Fibroblast of the conjunctiva (primary cell): ENCODE results near the gene KCNJ1.

Source experiments
- DNase-seq: peaks from one replicate; pipeline ENCODE4 v3.0.0-alpha.2; 2010; ENCODE audit warnings: low read depth

Gene KCNJ1

DNA sequence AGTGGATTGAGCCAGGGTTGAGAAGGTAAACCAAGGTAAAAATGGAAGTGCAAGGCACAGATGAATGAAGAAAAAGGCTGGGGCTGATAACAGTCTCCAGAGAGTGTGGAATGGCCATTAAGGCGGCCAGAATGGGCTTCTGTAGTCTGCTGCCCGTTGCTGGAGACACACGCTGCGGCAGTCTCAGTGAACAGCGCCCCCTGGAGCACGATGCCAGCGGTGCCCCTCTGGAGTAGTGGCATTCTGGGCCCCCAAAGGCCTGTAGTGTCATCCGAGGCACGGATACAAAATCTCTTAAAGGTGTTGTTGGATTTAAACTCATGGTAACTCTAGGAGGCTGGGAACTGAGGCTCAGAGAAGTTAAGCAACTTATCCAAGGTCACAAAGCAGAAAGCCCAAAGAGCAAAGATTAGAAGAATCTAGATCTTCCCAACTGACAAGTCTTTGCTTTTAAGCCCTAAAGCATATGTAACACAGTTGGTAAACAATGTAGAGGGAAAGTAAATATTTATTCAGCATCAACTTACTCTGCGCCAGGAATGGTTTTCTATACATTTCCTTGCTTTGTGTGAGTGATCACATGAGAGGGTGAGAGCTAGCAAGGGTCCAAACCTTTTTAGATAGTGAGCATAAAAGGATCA is 18.2 kb downstream of the KCNJ1 start:
- no peak for DNase-seq

DNA sequence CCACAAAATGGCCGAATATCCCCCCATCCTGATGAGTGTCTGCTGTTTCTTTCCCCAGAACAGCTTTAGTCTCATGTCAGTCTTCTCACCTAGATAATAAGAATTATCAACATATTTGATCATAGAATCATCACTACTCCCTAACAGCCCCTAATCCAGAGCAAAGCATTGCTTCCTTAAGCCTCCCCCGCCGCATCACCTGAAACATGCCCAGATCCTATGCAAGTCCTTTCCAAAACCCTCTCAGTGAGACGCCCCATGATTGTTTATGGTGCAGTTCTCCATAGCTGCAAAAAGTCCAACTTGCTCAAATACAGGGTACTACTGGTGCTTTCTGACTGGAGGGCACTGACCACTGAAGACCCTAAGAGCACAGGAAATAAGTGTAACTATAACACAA is 20.1 kb downstream of the KCNJ1 start:
- DNase-seq, result no peak

DNA sequence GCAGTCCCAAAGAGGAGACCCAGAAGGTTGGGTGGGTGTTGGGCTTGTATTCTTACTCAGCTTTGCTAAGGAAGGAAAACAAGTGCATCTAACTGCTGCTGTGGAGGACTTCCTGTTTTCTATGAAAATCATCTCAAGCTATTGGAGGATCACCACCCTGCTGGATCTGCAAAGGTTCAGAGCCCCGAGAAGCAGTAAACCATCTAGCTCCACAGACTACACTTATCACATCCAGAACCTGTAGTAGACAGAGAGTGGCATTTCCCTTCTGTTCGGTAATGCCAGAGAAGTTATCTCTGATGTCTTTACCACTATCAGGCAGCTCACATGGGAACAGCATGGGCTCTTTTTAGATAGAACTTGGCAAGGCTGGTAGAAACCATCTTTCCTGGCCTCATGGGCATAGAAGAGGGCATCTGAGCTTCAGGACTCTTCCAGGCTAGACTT is 21.7 kb downstream of the KCNJ1 start:
- DNase-seq, result no peak

DNA sequence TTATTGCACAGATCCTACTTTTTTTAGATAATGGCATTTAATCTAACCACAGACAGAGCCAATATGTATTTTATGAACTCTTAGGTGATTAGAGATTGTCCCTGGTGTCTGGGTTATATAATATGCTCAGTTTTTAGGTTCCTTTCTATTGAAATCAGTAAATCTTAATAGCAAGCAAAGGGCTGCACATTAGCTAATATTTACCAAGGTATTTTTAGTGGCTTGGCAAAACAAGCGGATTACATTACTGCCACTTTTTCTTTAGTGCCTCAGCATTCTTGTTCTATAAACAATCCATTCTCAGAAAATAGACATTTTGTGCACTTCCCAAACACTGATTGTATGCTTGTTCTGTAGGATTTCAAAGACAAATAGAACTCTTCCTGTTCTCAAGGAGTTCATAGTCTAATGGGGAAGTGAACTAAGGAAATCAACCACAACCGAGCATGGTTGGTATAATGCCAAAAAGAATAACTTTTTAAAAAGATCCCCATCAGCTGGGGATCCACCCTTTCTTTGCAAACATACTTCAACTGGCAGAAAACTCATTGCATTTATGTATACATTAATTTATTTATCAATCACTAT is 23.8 kb downstream of the KCNJ1 start:
- no peak for DNase-seq

DNA sequence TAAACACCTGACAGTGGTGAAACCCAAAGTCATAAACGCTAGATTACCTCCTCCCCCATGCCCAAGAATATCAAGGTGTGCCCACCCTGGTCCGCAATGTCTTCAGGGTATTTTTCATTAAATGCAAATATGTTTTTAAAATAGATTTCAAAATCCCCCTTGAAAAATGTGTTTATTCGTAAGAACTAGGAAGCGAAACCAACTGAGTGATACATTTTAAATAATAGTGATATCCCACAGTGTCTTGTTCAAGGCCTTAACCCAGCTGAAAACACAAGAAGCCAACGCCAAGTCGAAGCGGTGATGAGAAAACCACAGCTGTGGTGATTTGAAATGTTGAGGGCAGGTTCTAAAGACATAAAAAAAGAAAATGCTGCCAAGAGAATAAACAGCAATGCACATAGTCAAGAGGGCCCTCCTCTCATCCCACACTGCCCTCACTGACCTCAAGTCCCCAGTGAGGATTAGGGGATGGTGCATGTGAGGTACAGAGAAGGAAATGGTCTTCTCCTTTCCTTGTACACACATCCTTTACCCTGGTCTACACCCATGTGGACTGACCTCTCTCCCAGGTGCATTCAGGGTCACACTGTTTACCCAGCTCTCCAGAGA is 25.5 kb downstream of the KCNJ1 start:
- DNase-seq, result no peak

DNA sequence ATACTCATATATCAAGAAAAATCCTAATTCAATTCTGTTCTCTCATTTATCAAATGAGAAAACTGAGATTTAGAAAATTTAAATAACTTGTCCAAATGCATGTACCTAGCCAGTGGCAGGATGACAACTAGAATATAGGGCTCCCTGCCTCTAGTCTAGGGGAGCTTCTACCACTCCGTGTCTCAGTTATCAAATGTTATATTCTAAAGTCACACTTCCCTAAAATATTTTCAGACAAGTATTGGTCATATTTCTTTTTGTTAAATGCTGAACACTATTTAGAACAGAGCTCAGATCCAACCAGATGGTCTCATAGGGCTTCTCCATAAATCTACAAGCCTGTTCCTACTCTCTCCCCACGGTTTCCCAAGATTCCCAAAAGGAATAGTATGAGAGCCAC is 26.3 kb downstream of the KCNJ1 start:
- DNase-seq, result no peak

DNA sequence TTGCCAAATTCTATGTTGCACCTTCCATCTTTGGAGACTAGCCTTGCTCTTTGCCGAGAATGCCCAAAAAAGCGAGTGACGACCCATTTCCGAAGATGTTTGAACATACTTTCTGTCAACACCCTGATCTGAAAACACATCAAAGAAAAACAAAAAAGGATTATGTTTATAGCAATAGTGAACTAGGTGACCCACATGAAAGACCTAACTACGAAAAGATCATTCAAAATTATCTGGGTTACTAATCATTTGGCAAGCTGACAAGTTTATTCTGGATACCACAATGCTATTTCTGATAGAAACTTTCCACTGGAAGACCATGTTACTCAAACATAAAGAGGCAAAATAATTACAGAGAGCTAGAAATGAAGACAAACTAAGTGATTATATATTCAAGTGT is 27.0 kb downstream of the KCNJ1 start:
- no peak for DNase-seq

DNA sequence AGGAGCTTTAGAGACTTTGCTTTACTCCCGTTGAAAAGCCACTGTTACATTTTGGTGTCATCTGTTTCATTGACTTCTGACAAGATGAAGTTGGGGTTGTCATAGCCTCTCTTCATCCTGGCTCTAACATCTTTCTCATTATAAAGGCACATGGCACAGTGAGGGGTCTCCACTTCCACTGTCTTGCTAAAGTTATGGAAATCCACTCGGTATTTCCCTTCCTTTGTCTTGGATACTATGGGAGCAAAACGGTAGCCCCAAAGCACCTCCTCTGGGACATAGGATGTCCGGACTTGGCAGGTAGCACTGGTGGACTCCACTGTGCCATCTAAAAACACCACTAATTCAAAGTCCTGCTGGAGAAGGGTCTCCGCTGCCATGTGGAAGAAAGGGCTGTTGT is 28.0 kb downstream of the KCNJ1 start:
- DNase-seq, result no peak

DNA sequence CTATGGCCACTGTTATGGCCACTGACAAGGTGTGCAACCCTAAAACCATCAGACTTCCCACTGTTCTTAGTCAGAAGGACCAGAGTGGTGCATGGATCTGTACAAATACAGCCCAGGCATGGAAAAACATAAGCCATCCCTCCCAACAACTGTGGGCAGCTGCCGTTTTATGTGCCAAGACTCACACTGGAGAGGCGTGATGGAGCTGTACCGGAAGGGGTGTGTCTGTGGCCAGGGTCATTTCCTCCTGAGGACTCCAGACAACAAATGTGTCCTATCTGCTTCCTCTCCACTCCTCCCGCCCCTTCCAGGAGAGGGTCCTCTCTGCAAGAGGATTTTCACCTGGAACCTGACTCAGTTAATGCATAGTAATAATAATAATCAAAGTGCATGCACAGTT is 29.5 kb downstream of the KCNJ1 start:
- no peak for DNase-seq

DNA sequence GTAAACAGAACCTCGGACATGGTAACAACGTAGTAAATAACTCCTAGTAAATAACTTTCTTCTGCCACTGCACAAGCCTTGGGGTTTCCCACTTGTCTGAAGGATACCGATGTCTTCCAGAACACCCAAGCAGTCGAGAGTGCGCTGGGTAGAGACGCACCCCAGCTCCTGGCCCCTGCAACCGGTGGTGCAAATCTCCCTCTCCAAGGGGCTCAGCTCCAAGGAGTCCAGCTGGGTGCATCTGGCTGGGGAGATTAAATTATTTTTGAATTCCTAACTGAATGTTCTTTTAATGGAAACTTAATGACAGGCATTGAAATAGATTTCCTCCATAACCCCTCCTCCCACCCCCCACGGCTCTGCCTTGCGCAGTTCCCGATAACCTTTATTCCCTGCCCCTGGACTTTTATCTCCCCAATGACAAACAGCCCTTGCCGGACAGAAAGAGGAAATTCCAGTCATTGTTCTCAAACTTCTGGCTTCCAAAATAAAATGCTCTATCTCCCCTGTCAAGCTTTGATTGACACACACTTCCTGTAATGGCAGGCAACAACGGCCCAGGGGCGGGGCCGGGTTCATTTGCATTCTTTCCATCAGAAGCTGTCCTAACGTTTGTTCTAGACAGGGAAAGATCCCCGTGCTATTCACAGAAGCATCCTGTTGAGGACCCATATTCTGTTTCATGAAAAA is 31.2 kb downstream of the KCNJ1 start:
- DNase-seq, result no peak

DNA sequence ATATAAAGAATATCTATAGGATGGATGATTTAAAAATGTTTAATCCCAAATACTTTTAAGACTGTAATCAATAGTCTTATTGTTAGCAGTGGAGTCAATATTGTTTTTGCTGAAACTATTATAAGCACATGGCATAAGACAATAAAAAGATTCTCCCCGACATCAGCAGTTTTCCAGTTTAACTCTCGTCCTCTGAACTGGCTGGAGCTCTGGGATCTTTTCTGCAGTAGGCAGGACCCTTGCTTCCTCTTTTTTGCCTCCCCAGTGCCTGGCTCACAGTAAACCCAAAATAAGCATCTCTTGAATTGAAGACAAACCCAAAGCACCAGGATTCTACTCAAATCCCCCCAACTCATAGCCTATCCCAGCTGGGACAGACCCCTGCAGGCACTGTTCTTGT is 32.9 kb downstream of the KCNJ1 start:
- DNase-seq, result no peak

DNA sequence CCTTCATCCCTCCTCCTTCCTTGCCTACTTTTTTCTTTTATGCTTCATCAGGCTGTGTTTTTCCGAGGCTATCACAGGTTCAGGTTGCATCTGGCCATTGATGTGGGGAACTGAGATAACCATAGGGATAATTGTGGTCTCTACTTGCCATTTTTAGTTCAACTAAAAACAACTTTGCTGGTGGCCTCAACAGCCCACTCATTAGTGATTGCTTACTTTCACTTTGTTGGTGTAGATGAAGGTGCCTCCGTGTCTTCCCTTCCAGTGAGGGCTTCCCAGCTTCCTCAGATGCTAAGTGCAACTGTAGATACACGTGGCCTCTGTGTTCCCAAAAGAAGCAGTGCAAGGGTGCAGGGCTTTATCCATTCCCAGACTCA is 35.0 kb downstream of the KCNJ1 start:
- DNase-seq, result no peak

DNA sequence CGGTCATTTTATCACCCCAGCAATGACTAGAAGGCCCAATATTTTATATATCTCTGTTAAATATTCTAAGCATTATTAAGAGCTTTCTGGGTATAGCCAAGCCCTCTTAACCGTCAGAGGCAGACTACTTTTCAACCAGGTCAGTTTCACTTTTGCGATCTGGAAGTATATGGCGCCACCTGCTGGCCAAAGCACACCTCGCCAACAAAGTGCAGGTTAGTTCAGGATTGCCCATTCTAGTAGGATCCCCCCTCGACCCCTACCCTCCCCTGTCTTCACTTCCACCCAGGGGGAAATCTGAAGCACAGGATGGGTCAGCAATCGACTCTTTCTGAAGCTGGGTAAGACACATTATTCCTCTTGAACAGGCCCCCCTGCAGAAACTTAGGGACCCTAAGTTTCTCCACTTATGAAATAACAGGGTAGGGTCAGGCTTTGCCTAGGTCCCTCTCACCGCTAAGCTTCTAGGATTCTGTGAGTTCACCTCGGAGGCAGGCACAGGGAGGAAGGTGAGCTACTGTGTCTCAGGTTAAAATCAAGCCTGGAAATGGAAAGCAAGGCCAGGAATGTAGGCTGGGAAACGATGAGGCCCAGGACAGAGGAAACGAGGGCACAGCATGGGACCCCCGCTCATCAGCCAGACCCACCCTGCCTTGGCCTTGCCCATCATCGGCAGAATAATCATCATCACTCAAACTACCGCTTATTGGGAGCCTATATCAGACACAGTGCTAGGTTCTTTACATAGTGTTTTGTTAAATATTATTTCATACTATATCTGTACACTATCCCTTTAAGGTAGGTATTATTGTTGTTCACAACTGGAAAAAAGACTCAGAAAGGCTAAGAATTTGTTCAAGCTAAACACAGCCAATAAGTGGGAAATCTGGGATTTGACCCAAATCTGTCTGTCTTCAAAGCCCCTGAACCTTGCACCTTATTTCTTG is 35.6 kb downstream of the KCNJ1 start:
- peak; percentile 75 for DNase-seq

DNA sequence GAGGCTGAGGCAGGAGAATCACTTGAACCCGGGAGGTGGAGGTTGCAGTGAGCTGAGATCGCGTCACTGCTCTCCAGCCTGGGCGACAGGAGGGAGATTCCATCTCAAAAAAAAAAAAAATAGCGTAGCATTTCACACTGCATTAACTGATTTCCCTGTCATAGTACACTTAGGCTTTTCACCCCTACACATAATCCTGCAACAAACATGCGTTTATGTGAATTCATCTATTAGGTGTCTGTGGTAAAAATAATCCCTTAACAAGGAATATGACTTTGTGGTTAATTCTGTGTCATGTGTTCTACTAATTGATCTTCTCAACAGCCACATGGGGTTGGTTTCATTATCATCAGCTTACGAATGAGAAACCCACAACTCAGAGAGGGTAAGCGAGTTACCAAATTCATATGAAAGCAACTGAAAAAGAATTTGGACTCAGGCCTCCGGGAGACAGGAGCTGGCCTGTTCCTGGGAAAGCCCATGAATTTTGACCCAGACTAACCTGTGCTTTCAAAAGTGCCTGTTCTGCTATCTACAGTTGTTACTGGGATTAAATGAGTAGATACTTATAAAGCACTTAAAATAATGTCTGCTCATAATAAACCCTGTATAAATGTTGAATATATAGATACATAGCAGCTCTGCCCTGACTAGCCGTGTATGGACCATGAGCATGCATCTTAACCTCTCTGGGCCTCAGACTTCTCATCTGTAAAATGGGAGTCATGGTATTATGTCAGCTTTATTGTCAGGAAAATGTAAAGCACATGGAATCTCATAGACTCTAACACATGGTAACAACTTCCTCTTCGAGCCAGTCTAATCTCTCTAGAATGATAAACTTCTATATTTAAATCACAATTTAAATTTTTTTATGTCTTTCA is 36.6 kb downstream of the KCNJ1 start:
- no peak for DNase-seq

DNA sequence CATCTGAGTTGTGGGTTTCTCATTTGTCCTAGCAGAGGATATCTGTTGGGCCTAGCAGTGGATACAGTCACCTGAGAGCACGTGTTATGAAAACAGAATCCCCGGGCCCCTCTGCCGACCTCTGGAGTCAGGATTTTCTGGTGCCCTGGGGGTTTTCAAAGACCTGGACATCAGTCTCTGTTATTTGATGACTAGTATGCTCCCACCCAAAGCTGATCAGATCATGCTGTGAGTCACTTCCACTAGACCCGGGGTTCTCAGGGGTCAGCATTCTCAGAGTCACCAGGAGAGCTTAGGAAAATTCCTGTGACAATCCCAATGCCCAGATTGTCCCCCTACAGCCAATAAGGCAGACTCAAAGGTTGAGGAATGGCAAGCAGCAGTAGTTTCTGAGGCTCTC is 38.7 kb downstream of the KCNJ1 start:
- no peak for DNase-seq

DNA sequence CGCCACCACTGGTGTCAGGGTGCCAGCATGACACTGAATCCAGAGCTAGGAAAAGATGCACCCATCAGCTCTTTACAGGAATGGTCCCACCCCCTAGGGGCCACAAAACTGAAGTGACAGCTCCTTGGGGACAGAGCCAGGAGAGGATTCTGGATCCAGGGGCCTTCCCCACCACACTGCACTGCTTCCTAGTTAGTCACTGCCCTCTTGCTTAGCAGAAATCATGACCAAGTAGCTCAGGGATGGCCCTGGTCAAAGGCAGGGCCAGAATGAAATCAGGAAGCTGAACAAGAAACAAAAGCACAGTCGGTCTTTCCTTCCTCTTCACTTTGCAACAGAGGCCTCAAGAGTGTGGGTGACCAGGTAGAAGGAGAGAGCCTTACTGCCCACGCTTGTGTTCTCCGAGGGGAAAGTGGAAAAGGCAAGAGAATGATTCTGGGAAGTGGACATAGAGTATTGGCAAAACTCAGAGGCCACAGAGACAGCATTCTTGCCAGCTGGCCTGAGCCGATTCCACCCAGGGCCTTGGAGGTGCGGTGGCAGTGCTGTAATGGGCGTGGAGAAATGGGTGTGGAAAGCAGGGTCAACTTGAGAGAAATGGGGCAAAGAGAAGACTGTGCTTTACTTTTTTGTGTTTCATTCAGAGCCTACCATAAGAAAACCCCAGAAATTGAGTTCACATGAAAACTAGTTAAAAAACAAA is 39.8 kb downstream of the KCNJ1 start:
- DNase-seq, result no peak

DNA sequence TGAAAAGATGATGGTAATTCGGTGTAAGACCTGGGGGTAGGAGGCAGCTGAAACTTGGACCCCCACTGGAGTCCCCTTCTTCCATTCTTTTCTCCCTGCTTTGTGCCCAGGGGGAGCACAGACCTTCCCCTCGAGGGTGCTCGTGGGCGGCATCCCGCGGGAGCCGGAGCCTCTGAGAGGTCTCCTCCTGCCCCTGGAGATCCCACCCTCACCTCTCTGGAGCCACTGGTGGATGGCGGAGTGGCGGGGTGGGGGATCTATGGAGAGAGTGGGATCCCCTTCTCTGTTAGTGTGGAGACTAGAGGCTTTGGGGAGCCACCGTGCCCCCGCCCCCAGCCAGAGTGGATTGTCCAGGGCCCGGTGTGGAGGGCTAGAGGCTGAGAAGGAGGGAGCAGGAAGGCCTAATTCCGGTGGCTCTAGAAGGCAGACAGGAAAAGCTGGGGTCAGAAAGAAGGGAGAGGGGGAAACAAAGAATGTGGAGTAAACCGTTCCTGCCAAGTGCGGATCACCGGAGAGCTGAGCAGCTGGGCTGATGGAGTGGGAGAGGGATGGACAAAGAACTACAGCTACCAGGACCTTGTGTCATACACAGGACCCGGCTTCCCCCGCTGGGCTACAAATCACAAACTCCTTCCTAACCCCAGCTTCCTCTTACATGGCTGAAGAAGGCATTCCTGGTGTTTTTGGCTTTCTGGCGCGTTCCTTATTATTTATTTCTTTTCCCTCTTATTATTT is 41.9 kb downstream of the KCNJ1 start:
- DNase-seq, result no peak

DNA sequence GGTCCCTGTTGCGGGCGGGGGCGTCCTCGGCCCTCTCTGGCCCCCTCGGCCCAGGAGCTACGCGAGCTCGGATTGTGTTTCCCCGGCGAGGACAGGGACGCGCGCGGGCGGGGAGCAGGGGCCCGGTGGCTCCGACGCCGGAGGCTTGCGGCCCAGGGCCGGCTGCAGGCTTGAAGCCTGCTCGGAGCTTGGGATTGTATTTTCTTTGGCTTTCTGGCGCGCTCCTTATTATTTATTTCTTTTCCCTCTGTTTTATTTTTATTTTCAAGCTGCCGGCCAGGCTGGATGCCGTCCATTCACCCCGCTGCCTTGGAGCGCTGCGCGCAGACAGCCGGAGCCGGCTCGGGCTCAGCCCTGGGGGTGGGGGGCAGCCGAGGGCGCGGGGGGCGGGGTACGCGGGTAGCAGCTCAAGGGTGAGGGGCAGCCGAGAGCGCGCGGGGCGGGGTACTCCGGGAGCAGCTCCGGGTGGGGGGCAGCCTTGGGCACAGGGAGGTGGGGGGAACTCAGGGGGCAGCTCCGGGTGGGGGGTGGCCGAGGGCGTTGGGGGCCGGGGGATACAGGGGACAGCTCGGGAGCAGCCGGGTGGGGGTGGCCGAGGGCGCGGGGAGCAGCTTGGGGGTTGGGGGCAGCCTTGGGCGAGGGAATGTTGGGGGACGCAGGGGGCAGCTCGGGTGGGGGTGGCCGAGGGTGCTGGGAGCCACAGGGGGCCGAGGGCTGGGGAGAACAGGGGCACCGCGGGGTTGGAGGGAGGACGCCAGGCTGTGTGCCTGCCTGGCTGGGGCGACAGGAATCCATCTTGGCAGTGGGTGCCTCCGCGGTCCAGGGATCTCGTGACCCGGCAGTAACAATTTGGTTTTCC is 42.7 kb downstream of the KCNJ1 start:
- no peak for DNase-seq

DNA sequence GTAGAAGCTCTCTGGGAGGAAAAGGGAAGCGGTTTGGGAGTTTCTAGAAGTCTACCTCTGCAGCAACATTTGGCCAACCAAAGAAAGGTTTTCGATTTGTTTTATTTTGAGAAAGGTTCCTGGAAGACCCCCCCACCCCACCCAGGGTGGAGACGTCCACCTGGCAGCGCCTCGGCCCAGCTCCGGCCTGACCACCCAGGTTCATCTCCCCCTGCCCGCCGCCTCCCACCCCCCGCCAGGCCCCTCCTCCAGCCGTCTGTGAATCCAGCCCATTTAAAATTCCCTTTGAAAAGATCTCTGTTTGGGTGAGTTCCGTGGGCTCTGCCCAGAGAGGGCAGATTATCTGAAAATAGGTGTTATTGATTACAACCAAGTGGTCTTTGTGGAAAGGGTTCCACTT is 43.3 kb downstream of the KCNJ1 start:
- DNase-seq, result no peak
